Colonic mucosa (tissue), 4 donors: Measurements from ENCODE around the gene RAB37. TPM values are rescaled to one million over a fixed set of nuclear protein-coding genes. Genes with fewer than 3 reads are reported as not detected.

ENCODE experiments used
- DNase-seq: peaks from one replicate; pipeline ENCODE4 v3.0.0-alpha.2; 2020
- H3K27ac ChIP-seq: fragments of 200-600 bp; one replicate; pipeline ENCODE4 v1.8.0; 2021
- H3K27me3 ChIP-seq: fragments of 200-600 bp; one replicate; pipeline ENCODE4 v1.8.0; 2021
- H3K36me3 ChIP-seq: fragments of 200-600 bp; one replicate; pipeline ENCODE4 v1.8.0; 2021
- H3K4me1 ChIP-seq: fragments of 200-600 bp; one replicate; pipeline ENCODE4 v1.8.0; 2021; ENCODE audit warnings: mild to moderate bottlenecking
- H3K4me3 ChIP-seq: fragments of 200-600 bp; one replicate; pipeline ENCODE4 v1.8.0; 2021
- H3K9ac ChIP-seq, 2 donors: one replicate each; pipeline ENCODE4 v1.7.0; 2013; ENCODE audit warnings: control low read depth in 2 of 2, low read depth in 2 of 2, low read length in 2 of 2
- H3K9me3 ChIP-seq: fragments of 200-600 bp; one replicate; pipeline ENCODE4 v1.8.0; 2021
- CTCF ChIP-seq: fragments of 200-600 bp; IDR thresholded peaks from one replicate; pipeline ENCODE4 v1.8.0; 2022; ENCODE audit warnings: antibody characterized with exemption, mild to moderate bottlenecking
- intact Hi-C: fragments of 100-400 bp; cut with DNase I; formaldehyde crosslinking; loops from one replicate; pipeline ENCODE4 v1.14.1; 2022
- total RNA-seq, 2 donors: library from RNA; stranded (reverse); fragmentation: NEBNext Ultra II Directional in 1 of 2; extraction: Animal tissue kit (Norgen Biotek cat#: 25700) in 1 of 2; gene quantifications; one replicate each; pipeline ENCODE4 v1.2.1, GENCODE V29; 2021
- donor health status: healthy.
- donor health status: DM: no; HTN: no; CAD: no.
- donor health status: DM: no; HTN: no; CAD: no.

RAB37 gene
- total RNA-seq, 2 donors from 2014 or later: 4.5 to 7.2 TPM

GRCh38 chr17:74779501-74779900, 42.4 kb downstream of the RAB37 start:
- TF ChIP-seq CTCF: no peak
- no peaks in the 10 kb centered on the region for H3K27me3 ChIP-seq
- H3K9me3 ChIP-seq: no peaks in the 10 kb centered on the region
- H3K36me3 ChIP-seq: no peaks in the 10 kb centered on the region
- no peak for DNase-seq
- intact Hi-C loops: no loop called here
- H3K27ac ChIP-seq: no peak overlapping the region
- no peak overlapping the region for H3K9ac ChIP-seq
- H3K4me3 ChIP-seq: no peak overlapping the region
- peaks cover 6% of the 10 kb centered on the region for H3K4me1 ChIP-seq

- peaks cover 6% of the 10 kb centered on the region for H3K4me1 ChIP-seq
These were observed 42.9 kb downstream of the RAB37 start for GRCh38 chr17:74779948-74780400.

GRCh38 chr17:74780443-74781238, 43.6 kb downstream of the RAB37 start:
- Histone ChIP-seq H3K27ac (no peak overlapping the region), H3K27me3 (no peaks in the 10 kb centered on the region), H3K9ac (no peak overlapping the region), H3K4me1 (peaks cover 6% of the 10 kb centered on the region), H3K9me3 (no peaks in the 10 kb centered on the region), H3K36me3 (no peaks in the 10 kb centered on the region), H3K4me3 (no peak overlapping the region)
- no peak for TF ChIP-seq CTCF
- no peak for DNase-seq
- intact Hi-C loops: loop anchor here (5.0 kb wide), 1 partner anchor 38 kb away; no protein-coding TSS in a partner anchor

More at GRCh38 chr17:74779948-74780400, 42.9 kb downstream of the RAB37 start:
- Histone ChIP-seq H3K27ac (no peak overlapping the region), H3K36me3 (no peaks in the 10 kb centered on the region), H3K9me3 (no peaks in the 10 kb centered on the region), H3K9ac (no peak overlapping the region), H3K27me3 (no peaks in the 10 kb centered on the region), H3K4me3 (no peak overlapping the region)
- DNase-seq: no peak
- intact Hi-C loops: loop anchor here (5.0 kb wide), 1 partner anchor 38 kb away; no protein-coding TSS in a partner anchor
- TF ChIP-seq CTCF: no peak

GRCh38 chr17:74782571-74782970, 45.5 kb downstream of the RAB37 start:
- Histone ChIP-seq H3K27ac (no peak overlapping the region), H3K4me3 (no peak overlapping the region), H3K36me3 (no peaks in the 10 kb centered on the region), H3K9me3 (no peaks in the 10 kb centered on the region), H3K4me1 (no peaks in the 10 kb centered on the region), H3K9ac (no peak overlapping the region), H3K27me3 (no peaks in the 10 kb centered on the region)
- TF ChIP-seq CTCF: no peak
- no peak for DNase-seq
- intact Hi-C loops: loop anchor here (5.0 kb wide), 1 partner anchor 40 kb away; no protein-coding TSS in a partner anchor

- H3K9me3 ChIP-seq: no peaks in the 10 kb centered on the region
- no peak overlapping the region for H3K4me3 ChIP-seq
- no peaks in the 10 kb centered on the region for H3K4me1 ChIP-seq
- no peak for TF ChIP-seq CTCF
- no peaks in the 10 kb centered on the region for H3K27me3 ChIP-seq
- no peak overlapping the region for H3K27ac ChIP-seq
- no peak for DNase-seq
- H3K9ac ChIP-seq: no peak overlapping the region
- H3K36me3 ChIP-seq: no peaks in the 10 kb centered on the region
- intact Hi-C loops: loop anchor here (5.0 kb wide), 1 partner anchor 42 kb away; no protein-coding TSS in a partner anchor
These were observed 47.2 kb downstream of the RAB37 start for GRCh38 chr17:74784125-74784810.
